GM18867 (cell line): ENCODE measurements around the gene EXOC6B.
A peak's percentile ranks its signal among the peaks of the same experiment; 100 is the strongest.

Experiments
- ATAC-seq: cut with Tn5 transposase; IDR thresholded peaks from one replicate; pipeline ENCODE4 v1.9.1; 2021; ENCODE audit warnings: mild to moderate bottlenecking, moderate library complexity; ENCODE audit not compliant: unreplicated experiment

Gene EXOC6B

GRCh38 chr2:72235497-72236415, 590.1 kb downstream of the EXOC6B start:
- ATAC-seq = no peak

GRCh38 chr2:72233211-72233610, 592.6 kb downstream of the EXOC6B start:
- ATAC-seq = no peak

GRCh38 chr2:72222829-72223564, 602.8 kb downstream of the EXOC6B start:
- no peak for ATAC-seq

- peak; percentile 50 for ATAC-seq
Measured at GRCh38 chr2:72220170-72220569, 605.7 kb downstream of the EXOC6B start.

- ATAC-seq = no peak
Measured at GRCh38 chr2:72214429-72215143, 611.2 kb downstream of the EXOC6B start.

GRCh38 chr2:72212486-72212855, 613.4 kb downstream of the EXOC6B start:
- ATAC-seq = no peak

- ATAC-seq = no peak
Measured at GRCh38 chr2:72211777-72212485, 613.9 kb downstream of the EXOC6B start.

- ATAC-seq = no peak
Measured at GRCh38 chr2:72211350-72211749, 614.5 kb downstream of the EXOC6B start.

GRCh38 chr2:72210470-72210869, 615.4 kb downstream of the EXOC6B start:
- ATAC-seq = no peak

GRCh38 chr2:72208225-72208624, 617.6 kb downstream of the EXOC6B start:
- no peak for ATAC-seq

- ATAC-seq = no peak
Measured at GRCh38 chr2:72207334-72207733, 618.5 kb downstream of the EXOC6B start.

- ATAC-seq = no peak
Measured at GRCh38 chr2:72205504-72205881, 620.3 kb downstream of the EXOC6B start.

- ATAC-seq = no peak
Measured at GRCh38 chr2:72204786-72205503, 620.9 kb downstream of the EXOC6B start.

GRCh38 chr2:72204156-72204785, 621.6 kb downstream of the EXOC6B start:
- no peak for ATAC-seq

- no peak for ATAC-seq
Measured at GRCh38 chr2:72198532-72199241, 627.1 kb downstream of the EXOC6B start.

- no peak for ATAC-seq
Measured at GRCh38 chr2:72193723-72194122, 632.1 kb downstream of the EXOC6B start.

GRCh38 chr2:72191441-72191840, 634.4 kb downstream of the EXOC6B start:
- no peak for ATAC-seq

GRCh38 chr2:72185206-72185605, 640.6 kb downstream of the EXOC6B start:
- no peak for ATAC-seq

GRCh38 chr2:72183466-72183865, 642.4 kb downstream of the EXOC6B start:
- no peak for ATAC-seq
